Measurements from ENCODE around the gene PTPRK.

The PTPRK gene

GRCh38 chr6:128167552-128167951 lies 352.8 kb downstream of the PTPRK start:
- no peak for TF ChIP-seq FOXM1 (IDR thresholded peaks at IDR 0.05; ENCODE audit: borderline replicate concordance, low read depth)

GRCh38 chr6:128164254-128164653 lies 356.1 kb downstream of the PTPRK start:
- no peak for TF ChIP-seq ZBTB7A (IDR thresholded peaks at IDR 0.05; ENCODE audit: low read depth)
- no peak for TF ChIP-seq TCF12 (IDR thresholded peaks at IDR 0.05; ENCODE audit: low read depth)

GRCh38 chr6:128162423-128162822 lies 358.0 kb downstream of the PTPRK start:
- no peak for TF ChIP-seq MAX (IDR thresholded peaks at IDR 0.05)
- TF ChIP-seq RAD21 (IDR thresholded peaks at IDR 0.05; ENCODE audit: low read depth) = no peak
- no peak for TF ChIP-seq ZBTB7A (IDR thresholded peaks at IDR 0.05; ENCODE audit: low read depth)
- TF ChIP-seq TEAD4 (IDR thresholded peaks at IDR 0.05) = no peak
- no peak for TF ChIP-seq TAF1 (IDR thresholded peaks at IDR 0.05; ENCODE audit: low read depth)

- TF ChIP-seq ZBTB7A (IDR thresholded peaks at IDR 0.05; ENCODE audit: low read depth) (no peak), NFIC (IDR thresholded peaks at IDR 0.05) (no peak), EGR1 (IDR thresholded peaks at IDR 0.05) (no peak), TEAD4 (IDR thresholded peaks at IDR 0.05) (no peak)
Observed at GRCh38 chr6:128161839-128162238, 358.6 kb downstream of the PTPRK start.

GRCh38 chr6:128161263-128161662 lies 359.1 kb downstream of the PTPRK start:
- no peak for TF ChIP-seq TAF1 (IDR thresholded peaks at IDR 0.05; ENCODE audit: low read depth)
- no peak for TF ChIP-seq RAD21 (IDR thresholded peaks at IDR 0.05; ENCODE audit: low read depth)
- no peak for TF ChIP-seq REST (IDR thresholded peaks at IDR 0.05; ENCODE audit: low read depth)
- TF ChIP-seq CREB1 (IDR thresholded peaks at IDR 0.05; ENCODE audit: low read depth) = no peak
- TF ChIP-seq MAX (IDR thresholded peaks at IDR 0.05) = no peak
- TF ChIP-seq FOXM1 (IDR thresholded peaks at IDR 0.05; ENCODE audit: borderline replicate concordance, low read depth) = no peak
- no peak for TF ChIP-seq TCF12 (IDR thresholded peaks at IDR 0.05; ENCODE audit: low read depth)
- TF ChIP-seq EP300 (IDR thresholded peaks at IDR 0.05; ENCODE audit: borderline replicate concordance) = no peak
- TF ChIP-seq CEBPB (IDR thresholded peaks at IDR 0.05) = no peak
- TF ChIP-seq TEAD4 (IDR thresholded peaks at IDR 0.05) = no peak
- no peak for TF ChIP-seq EGR1 (IDR thresholded peaks at IDR 0.05)
- TF ChIP-seq ZBTB7A (IDR thresholded peaks at IDR 0.05; ENCODE audit: low read depth) = no peak
- TF ChIP-seq YY1 (IDR thresholded peaks at IDR 0.05; ENCODE audit: low read depth) = no peak
- no peak for TF ChIP-seq NFIC (IDR thresholded peaks at IDR 0.05)
- no peak for TF ChIP-seq USF1 (IDR thresholded peaks at IDR 0.05)

GRCh38 chr6:128158496-128158895 lies 361.9 kb downstream of the PTPRK start:
- no peak for TF ChIP-seq TCF12 (IDR thresholded peaks at IDR 0.05; ENCODE audit: low read depth)
- no peak for TF ChIP-seq TEAD4 (IDR thresholded peaks at IDR 0.05)

- TF ChIP-seq FOXM1 (IDR thresholded peaks at IDR 0.05; ENCODE audit: borderline replicate concordance, low read depth) (no peak), YY1 (IDR thresholded peaks at IDR 0.05; ENCODE audit: low read depth) (no peak), TCF12 (IDR thresholded peaks at IDR 0.05; ENCODE audit: low read depth) (no peak), CEBPB (IDR thresholded peaks at IDR 0.05) (no peak), NFIC (IDR thresholded peaks at IDR 0.05) (no peak), TAF1 (IDR thresholded peaks at IDR 0.05; ENCODE audit: low read depth) (no peak), RAD21 (IDR thresholded peaks at IDR 0.05; ENCODE audit: low read depth) (no peak), EP300 (IDR thresholded peaks at IDR 0.05; ENCODE audit: borderline replicate concordance) (no peak), EGR1 (IDR thresholded peaks at IDR 0.05) (no peak)
Observed at GRCh38 chr6:128156321-128157111, 363.9 kb downstream of the PTPRK start.

- no peak for TF ChIP-seq NFIC (IDR thresholded peaks at IDR 0.05)
- TF ChIP-seq YY1 (IDR thresholded peaks at IDR 0.05; ENCODE audit: low read depth) = no peak
- no peak for TF ChIP-seq RAD21 (IDR thresholded peaks at IDR 0.05; ENCODE audit: low read depth)
- no peak for TF ChIP-seq CEBPB (IDR thresholded peaks at IDR 0.05)
- TF ChIP-seq FOXM1 (IDR thresholded peaks at IDR 0.05; ENCODE audit: borderline replicate concordance, low read depth) = no peak
- TF ChIP-seq TAF1 (IDR thresholded peaks at IDR 0.05; ENCODE audit: low read depth) = no peak
- TF ChIP-seq USF1 (IDR thresholded peaks at IDR 0.05) = no peak
- no peak for TF ChIP-seq MAX (IDR thresholded peaks at IDR 0.05)
- TF ChIP-seq CREB1 (IDR thresholded peaks at IDR 0.05; ENCODE audit: low read depth) = no peak
- TF ChIP-seq EP300 (IDR thresholded peaks at IDR 0.05; ENCODE audit: borderline replicate concordance) = no peak
- TF ChIP-seq TCF12 (IDR thresholded peaks at IDR 0.05; ENCODE audit: low read depth) = no peak
- no peak for TF ChIP-seq ZBTB7A (IDR thresholded peaks at IDR 0.05; ENCODE audit: low read depth)
- TF ChIP-seq TEAD4 (IDR thresholded peaks at IDR 0.05) = no peak
Observed at GRCh38 chr6:128155826-128156225, 364.6 kb downstream of the PTPRK start.

Measured in Ishikawa (cell line).